ENCODE data around the gene PPP1R1C.

The PPP1R1C gene

DNA sequence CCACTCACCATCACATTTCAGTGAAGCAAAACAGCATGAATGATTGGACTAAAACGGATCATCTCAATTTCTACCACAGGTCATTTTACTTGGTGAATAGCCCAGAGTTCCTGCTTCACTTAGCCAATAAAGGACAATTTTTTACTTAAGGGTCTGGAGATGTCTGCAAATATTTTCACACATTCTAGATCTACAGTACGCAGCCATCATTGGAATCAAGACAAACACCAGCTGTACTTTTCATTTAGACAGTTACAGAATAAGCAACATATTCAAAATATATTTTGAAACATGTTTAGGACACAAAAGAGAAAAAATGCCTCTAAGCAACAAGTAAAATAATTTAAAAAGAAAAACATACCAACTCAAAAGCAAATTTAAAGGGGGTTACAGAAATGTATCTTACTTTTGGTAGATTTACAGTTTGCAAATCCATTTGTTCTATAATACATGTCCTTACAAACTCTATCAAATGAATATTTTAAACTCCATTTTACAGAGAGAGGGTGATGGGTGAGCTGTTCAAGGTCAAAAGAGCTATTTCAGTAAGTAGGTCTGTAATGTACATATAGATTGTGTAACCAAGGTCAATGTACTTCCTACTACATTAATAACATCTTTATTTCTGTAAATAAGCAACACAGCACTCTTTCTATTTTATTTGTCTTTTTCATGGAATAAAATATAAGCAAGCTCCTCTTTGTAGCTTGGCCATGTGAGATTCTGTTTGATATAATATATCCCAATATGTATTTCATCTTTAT is 13.4 kb downstream of the PPP1R1C start:
- no peak overlapping the region for H3K4me3 ChIP-seq (ENCODE audit: low read depth, low read length)
- TF ChIP-seq, protein P1, sequence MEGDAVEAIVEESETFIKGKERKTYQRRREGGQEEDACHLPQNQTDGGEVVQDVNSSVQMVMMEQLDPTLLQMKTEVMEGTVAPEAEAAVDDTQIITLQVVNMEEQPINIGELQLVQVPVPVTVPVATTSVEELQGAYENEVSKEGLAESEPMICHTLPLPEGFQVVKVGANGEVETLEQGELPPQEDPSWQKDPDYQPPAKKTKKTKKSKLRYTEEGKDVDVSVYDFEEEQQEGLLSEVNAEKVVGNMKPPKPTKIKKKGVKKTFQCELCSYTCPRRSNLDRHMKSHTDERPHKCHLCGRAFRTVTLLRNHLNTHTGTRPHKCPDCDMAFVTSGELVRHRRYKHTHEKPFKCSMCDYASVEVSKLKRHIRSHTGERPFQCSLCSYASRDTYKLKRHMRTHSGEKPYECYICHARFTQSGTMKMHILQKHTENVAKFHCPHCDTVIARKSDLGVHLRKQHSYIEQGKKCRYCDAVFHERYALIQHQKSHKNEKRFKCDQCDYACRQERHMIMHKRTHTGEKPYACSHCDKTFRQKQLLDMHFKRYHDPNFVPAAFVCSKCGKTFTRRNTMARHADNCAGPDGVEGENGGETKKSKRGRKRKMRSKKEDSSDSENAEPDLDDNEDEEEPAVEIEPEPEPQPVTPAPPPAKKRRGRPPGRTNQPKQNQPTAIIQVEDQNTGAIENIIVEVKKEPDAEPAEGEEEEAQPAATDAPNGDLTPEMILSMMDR (IDR thresholded peaks at IDR 0.05; ENCODE audit: borderline replicate concordance, insufficient read depth, low read depth, low read length) = no peak

DNA sequence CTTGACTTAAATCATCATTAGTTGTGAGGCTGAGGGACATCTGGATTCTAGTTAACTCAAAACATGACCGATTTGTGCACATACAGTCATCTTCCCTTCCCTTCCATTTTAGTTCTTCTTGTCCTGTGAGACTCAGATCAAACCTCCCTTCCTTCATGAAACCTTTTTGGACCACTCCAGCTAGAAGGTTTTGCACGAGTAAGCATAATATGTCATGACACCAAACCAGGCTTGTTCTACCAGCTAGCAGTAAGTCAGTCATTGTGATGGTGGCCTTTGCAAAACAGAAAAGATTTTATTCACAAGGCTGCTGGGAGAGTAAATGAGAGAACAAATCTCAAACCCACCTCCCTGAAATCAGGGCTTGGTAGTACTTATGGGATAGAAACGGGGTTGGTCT is 14.3 kb downstream of the PPP1R1C start:
- no peak overlapping the region for H3K4me3 ChIP-seq (ENCODE audit: low read depth, low read length)
- TF ChIP-seq, protein P1 (IDR thresholded peaks at IDR 0.05; ENCODE audit: borderline replicate concordance, insufficient read depth, low read depth, low read length) = no peak

DNA sequence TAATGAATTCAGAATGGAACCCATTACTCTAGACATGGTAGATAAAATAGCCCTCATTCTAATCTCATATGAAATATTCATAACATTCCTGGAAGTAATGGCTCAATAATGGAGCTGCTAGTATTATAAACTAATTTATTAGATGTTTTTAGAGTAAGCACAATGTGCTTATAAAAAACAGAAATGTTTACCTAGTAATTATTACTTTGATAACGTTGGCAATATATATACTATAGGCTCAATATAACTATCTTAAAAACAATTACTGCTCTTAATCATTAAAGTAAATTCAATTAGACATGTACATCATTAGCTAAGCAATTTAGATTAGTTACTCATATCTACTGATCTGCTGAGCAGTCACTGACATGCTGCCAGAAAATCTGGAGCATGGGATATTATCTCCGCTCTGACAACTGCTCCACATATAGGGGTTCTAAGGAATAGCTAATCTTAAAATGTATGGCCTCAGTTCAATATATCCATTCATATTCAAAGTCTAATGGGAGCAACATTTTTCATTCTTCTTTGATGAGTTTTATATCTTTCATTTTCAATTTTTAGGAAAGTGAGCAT is 19.4 kb downstream of the PPP1R1C start:
- TF ChIP-seq, protein P1 (IDR thresholded peaks at IDR 0.05; ENCODE audit: borderline replicate concordance, insufficient read depth, low read depth, low read length) = no peak
- no peak overlapping the region for H3K4me3 ChIP-seq (ENCODE audit: low read depth, low read length)

DNA sequence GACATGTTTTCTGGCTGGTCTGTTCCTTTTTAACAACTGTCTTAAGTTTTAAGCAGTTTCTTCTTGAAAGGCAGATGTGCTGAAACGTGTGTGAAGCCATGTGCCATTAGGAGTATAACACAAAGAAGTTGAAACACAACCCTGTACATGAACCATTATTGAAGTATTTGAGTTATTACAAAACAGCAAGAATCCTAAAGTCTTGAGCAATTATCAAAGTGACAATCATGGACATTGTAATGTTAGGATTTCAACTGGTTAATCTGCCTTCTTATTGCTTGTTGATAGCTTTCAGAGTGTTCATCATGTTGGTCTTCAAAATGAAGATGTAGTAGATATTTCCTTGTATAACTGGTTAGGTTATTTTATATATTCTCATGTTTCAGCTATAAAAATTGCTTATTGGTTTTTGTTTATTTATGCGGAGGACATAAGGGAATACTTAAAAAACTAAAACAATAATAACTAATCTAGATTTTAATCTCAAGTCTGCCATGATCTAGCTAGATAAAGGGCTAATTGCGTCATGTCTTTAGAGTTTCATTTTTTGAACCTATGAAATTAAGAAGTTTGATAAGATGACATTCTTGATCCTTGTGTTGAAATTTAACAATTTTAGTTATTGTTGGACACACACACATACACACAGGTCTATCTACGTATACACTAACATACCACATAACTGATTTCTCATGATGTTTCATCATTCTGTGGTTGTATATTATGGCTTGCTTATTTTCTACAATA is 21.1 kb downstream of the PPP1R1C start:
- TF ChIP-seq, protein P1 (IDR thresholded peaks at IDR 0.05; ENCODE audit: borderline replicate concordance, insufficient read depth, low read depth, low read length) = no peak
- no peak overlapping the region for H3K4me3 ChIP-seq (ENCODE audit: low read depth, low read length)

DNA sequence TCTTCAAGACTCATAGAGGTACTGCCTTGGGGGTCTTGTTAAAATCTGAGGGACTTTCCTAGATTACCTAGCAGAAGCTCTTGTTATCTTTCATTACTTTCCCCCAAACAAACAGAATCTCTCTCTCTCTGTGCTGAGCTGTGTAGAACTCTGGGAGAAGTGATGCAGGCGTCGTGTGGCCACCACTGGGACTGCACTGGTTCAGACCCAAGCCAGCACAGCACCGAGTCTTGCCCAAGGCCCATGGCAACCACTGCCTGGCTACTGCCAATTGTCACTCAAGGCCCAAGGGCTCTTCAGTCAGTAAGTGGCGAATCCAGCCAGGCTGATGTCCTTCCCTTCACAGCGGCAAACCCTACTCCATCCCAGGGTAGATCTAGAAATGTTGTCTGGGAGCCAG is 28.6 kb downstream of the PPP1R1C start:
- no peak overlapping the region for H3K4me3 ChIP-seq (ENCODE audit: low read depth, low read length)
- TF ChIP-seq, protein P1 (IDR thresholded peaks at IDR 0.05; ENCODE audit: borderline replicate concordance, insufficient read depth, low read depth, low read length) = no peak

DNA sequence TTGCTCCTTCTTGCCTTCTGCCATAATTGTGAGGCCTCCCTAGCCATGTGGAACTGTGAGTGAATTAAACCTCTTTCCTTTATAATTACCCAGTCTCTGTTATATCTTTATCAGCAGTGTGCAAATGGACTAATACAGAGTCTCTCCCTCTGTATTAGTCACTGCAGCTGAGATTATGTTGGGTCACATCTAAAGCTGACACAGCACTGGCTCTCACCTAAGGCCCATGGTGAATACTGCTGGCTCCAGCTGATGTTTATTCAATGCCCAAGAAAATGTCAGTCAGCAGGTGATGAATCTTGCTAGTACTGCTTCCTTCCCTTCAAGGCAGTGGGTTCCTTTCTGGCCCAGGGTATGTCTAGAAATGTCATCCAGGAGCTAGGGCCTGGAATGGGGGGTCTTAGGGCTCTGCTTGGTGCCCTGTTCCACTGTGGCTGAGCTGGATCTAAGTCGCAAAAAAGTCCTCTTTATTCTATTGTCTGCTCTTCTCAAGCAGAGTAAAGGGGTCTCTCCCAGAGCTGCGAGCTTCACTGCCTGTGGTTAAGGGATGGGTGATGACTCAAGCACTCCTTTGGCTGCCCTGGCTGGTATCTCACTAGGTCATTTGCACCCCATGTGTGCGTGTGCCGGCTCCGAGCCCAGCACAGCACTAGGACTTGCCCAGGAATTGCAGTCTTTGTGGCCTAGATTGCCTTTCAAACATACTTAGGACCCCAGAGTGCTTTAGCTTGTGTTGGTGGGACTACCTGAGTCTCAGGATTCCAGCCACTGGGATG is 29.9 kb downstream of the PPP1R1C start:
- no peak overlapping the region for H3K4me3 ChIP-seq (ENCODE audit: low read depth, low read length)
- TF ChIP-seq, protein P1 (IDR thresholded peaks at IDR 0.05; ENCODE audit: borderline replicate concordance, insufficient read depth, low read depth, low read length) = no peak
